HCT116 (cell line): ENCODE data around the gene VAPA. TPM values are rescaled to one million over a fixed set of nuclear protein-coding genes. Genes with fewer than 3 reads are reported as not detected.

Experiments
- ATAC-seq: fragments of 200-7000 bp; cut with Tn5 transposase; 2 replicates; pipeline ENCODE4 v1.9.1; 2020; ENCODE audit warnings: mild to moderate bottlenecking, moderate library complexity
- BruUV-seq: library from RNA; stranded (reverse); fragments of 400-500 nt; replicated peaks from 2 replicates; lab custom pipeline; 2021; lab: Mats Ljungman, UMichigan
- CTCF ChIA-PET: fragments of 300-600 bp; sonication (Branson Sonifier 250); formaldehyde crosslinking; loops from one replicate; lab custom pipeline; 2021; ENCODE audit warnings: antibody characterized with exemption; lab: Charles Lee
- POLR2A ChIA-PET: fragments of 300-600, 350-600 bp; sonication (Branson Sonifier 250); formaldehyde crosslinking; loops from one replicate; lab custom pipeline; 2021; ENCODE audit warnings: antibody characterized with exemption; lab: Charles Lee
- RAD21 ChIA-PET, 2 experiments: fragments of 300-600 bp; sonication (Branson Sonifier 250); formaldehyde crosslinking; loops; one replicate each; lab custom pipeline; 2023; ENCODE audit warnings: low total read pairs in 2 of 2; ENCODE audit not compliant: uncharacterized antibody in 2 of 2, unreplicated experiment in 2 of 2, low non-redundant PET in 1 of 2; lab: Charles Lee
- DNase-seq: peaks from one replicate; pipeline ENCODE4 v3.0.0-alpha.2; 2010; ENCODE audit warnings: low read depth, low spot score
- H2AFZ ChIP-seq: fragments of 200-600 bp; shearing (Covaris generic), sonication (generic); 2 replicates; pipeline ENCODE4 v1.6.1; 2017; ENCODE audit warnings: low read depth, mixed run types, mixed read lengths, antibody characterized with exemption, low read length; ENCODE audit not compliant: poor library complexity, severe bottlenecking
- H3K27ac ChIP-seq: 2 replicates; pipeline ENCODE4 v1.5.1; 2012; ENCODE audit warnings: low read depth, low read length
- H3K27me3 ChIP-seq: fragments of 200-600 bp; sonication (generic); 2 replicates; pipeline ENCODE4 v1.6.1; 2016; ENCODE audit warnings: mixed run types, low read length, mixed read lengths; ENCODE audit not compliant: insufficient read depth
- H3K36me3 ChIP-seq, 2 experiments: fragments of 200-500 bp in 1 of 2; fragments of 200-600 bp in 1 of 2; sonication (Bioruptor generic) in 1 of 2; sonication (generic) in 1 of 2; 2 replicates each; pipeline versions ENCODE4 v1.5.1 to v1.6.1; 2014 to 2016; ENCODE audit warnings: low read length in 2 of 2, inconsistent platforms in 1 of 2, mixed read lengths in 1 of 2, mixed run types in 1 of 2; ENCODE audit not compliant: insufficient read depth in 2 of 2, control insufficient read depth in 1 of 2
- H3K4me1 ChIP-seq, 2 experiments: fragments of 200-600 bp in 1 of 2; sonication (generic) in 1 of 2; 2 replicates each; pipeline versions ENCODE4 v1.5.1 to v1.6.1; 2012 to 2017; ENCODE audit warnings: low read length in 2 of 2, inconsistent platforms in 1 of 2, mild to moderate bottlenecking in 1 of 2, mixed read lengths in 1 of 2, mixed run types in 1 of 2, moderate library complexity in 1 of 2; ENCODE audit not compliant: insufficient read depth in 2 of 2, control insufficient read depth in 1 of 2
- H3K4me2 ChIP-seq: fragments of 200-600 bp; sonication (generic); 2 replicates; pipeline ENCODE4 v1.6.1; 2017; ENCODE audit warnings: mixed run types, low read length, mixed read lengths
- H3K4me3 ChIP-seq, 2 experiments: fragments of 200-600 bp in 1 of 2; sonication (generic) in 1 of 2; replicated peaks in 1 of 2; 2 replicates each; pipeline ENCODE4 v1.5.1; 2011 to 2016; ENCODE audit warnings: low read length in 2 of 2, control low read depth in 1 of 2, low read depth in 1 of 2, mild to moderate bottlenecking in 1 of 2, mixed read lengths in 1 of 2, mixed run types in 1 of 2
- H3K79me2 ChIP-seq: fragments of 200-600 bp; sonication (generic); 2 replicates; pipeline ENCODE4 v1.6.1; 2017; ENCODE audit warnings: mild to moderate bottlenecking, mixed run types, low read length, moderate library complexity, mixed read lengths; ENCODE audit not compliant: insufficient read depth
- H3K9ac ChIP-seq: fragments of 200-600 bp; sonication (generic); 2 replicates; pipeline ENCODE4 v1.6.1; 2016; ENCODE audit warnings: low read length, mixed read lengths
- H3K9me2 ChIP-seq: fragments of 200-600 bp; sonication (generic), shearing (Covaris generic); 2 replicates; pipeline ENCODE4 v1.6.1; 2017; ENCODE audit warnings: mixed run types, mild to moderate bottlenecking, moderate library complexity; ENCODE audit not compliant: insufficient read depth
- H3K9me3 ChIP-seq, 2 experiments: fragments of 200-500 bp in 1 of 2; fragments of 200-600 bp in 1 of 2; sonication (Bioruptor generic) in 1 of 2; sonication (generic) in 1 of 2; 2 replicates each; pipeline ENCODE4 v1.6.1; 2014 to 2017; ENCODE audit warnings: low read length in 2 of 2, mixed read lengths in 2 of 2, inconsistent platforms in 1 of 2, low read depth in 1 of 2, mild to moderate bottlenecking in 1 of 2, mixed run types in 1 of 2, moderate library complexity in 1 of 2; ENCODE audit not compliant: control insufficient read depth in 1 of 2, insufficient read depth in 1 of 2
- H4K20me1 ChIP-seq: fragments of 200-600 bp; sonication (generic), shearing (Covaris generic); 2 replicates; pipeline ENCODE4 v1.6.1; 2017; ENCODE audit warnings: mixed run types, mild to moderate bottlenecking, moderate library complexity; ENCODE audit not compliant: insufficient read depth
- CBX3 ChIP-seq: IDR thresholded peaks from 2 replicates; pipeline ENCODE4 v1.6.1; 2012; ENCODE audit warnings: low read depth
- CEBPB ChIP-seq: IDR thresholded peaks from 2 replicates; pipeline ENCODE4 v1.6.1; 2012; ENCODE audit warnings: low read depth
- ELF1 ChIP-seq: IDR thresholded peaks from 2 replicates; pipeline ENCODE4 v1.6.1; 2012; ENCODE audit warnings: low read depth, borderline replicate concordance
- EZH2 ChIP-seq: fragments of 200-600 bp; sonication (generic); IDR thresholded peaks from 2 replicates; pipeline ENCODE4 v1.6.1; 2017; ENCODE audit warnings: antibody characterized with exemption, mixed run types
- EZH2phosphoT487 ChIP-seq: fragments of 200-600 bp; IDR thresholded peaks from 2 replicates; pipeline ENCODE4 v1.6.1; 2018; ENCODE audit warnings: antibody characterized with exemption, borderline replicate concordance
- FOSL1 ChIP-seq: IDR thresholded peaks from 2 replicates; pipeline ENCODE4 v1.6.1; 2012; ENCODE audit warnings: low read depth
- JUND ChIP-seq: IDR thresholded peaks from 2 replicates; pipeline ENCODE4 v1.6.1; 2012
- POLR2A ChIP-seq: IDR thresholded peaks from 2 replicates; pipeline ENCODE4 v1.7.0; 2011; ENCODE audit warnings: borderline replicate concordance; ENCODE audit not compliant: insufficient read depth, insufficient read length; ENCODE audit errors: extremely low read depth
- POLR2AphosphoS5 ChIP-seq: IDR thresholded peaks from 2 replicates; pipeline ENCODE4 v1.6.1; 2011; ENCODE audit warnings: mild to moderate bottlenecking, low read depth, low read length, moderate library complexity
- RAD21 ChIP-seq: IDR thresholded peaks from 2 replicates; pipeline ENCODE4 v1.6.1; 2012; ENCODE audit warnings: low read depth, mild to moderate bottlenecking
- SP1 ChIP-seq: IDR thresholded peaks from 2 replicates; pipeline ENCODE4 v1.6.1; 2012; ENCODE audit warnings: low read depth
- SRF ChIP-seq: IDR thresholded peaks from 2 replicates; pipeline ENCODE4 v1.6.1; 2012; ENCODE audit warnings: low read depth
- TCF7L2 ChIP-seq: IDR thresholded peaks from 2 replicates; pipeline ENCODE4 v1.7.0; 2011; ENCODE audit warnings: borderline replicate concordance, inconsistent platforms; ENCODE audit not compliant: insufficient read depth, insufficient read length; ENCODE audit errors: extremely low read depth
- YY1 ChIP-seq: IDR thresholded peaks from 2 replicates; pipeline ENCODE4 v1.6.1; 2011; ENCODE audit warnings: low read length, low read depth, moderate library complexity, mild to moderate bottlenecking; ENCODE audit not compliant: insufficient replicate concordance; ENCODE audit errors: extremely low read depth
- ZFX ChIP-seq: fragments of 450-650 bp; IDR thresholded peaks from 2 replicates; pipeline ENCODE4 v1.6.1; 2017
- ZNF274 ChIP-seq: fragments of 200-500 bp; sonication (Bioruptor generic); IDR thresholded peaks from 2 replicates; pipeline ENCODE4 v1.6.1; 2014; ENCODE audit warnings: mild to moderate bottlenecking, low read depth, low read length, inconsistent platforms
- intact Hi-C: fragments of 100-400 bp; cut with micrococcal nuclease; formaldehyde crosslinking; loops from 2 replicates; pipeline ENCODE4 v1.10.0; 2022
- total RNA-seq: library from RNA; stranded (reverse); gene quantifications from one replicate; pipeline ENCODE4 v1.2.1, GENCODE V29; 2021; ENCODE audit not compliant: unreplicated experiment
- TF ChIP-seq, protein P1 (sequence below): IDR thresholded peaks from 2 replicates; pipeline ENCODE4 v1.6.1; 2012; ENCODE audit warnings: low read depth
- TF ChIP-seq, protein P2 (sequence below): IDR thresholded peaks from 2 replicates; pipeline ENCODE4 v1.6.1; 2012
- TF ChIP-seq, protein P3 (sequence below): IDR thresholded peaks from 2 replicates; pipeline ENCODE4 v1.6.1; 2011; ENCODE audit warnings: mild to moderate bottlenecking, low read length, moderate library complexity; ENCODE audit not compliant: insufficient replicate concordance; ENCODE audit errors: extremely low read depth
- TF ChIP-seq, protein P4 (sequence below), 3 experiments: fragments of 200-600 bp in 1 of 3; sonication (generic) in 1 of 3; IDR thresholded peaks in 2 of 3; conservative IDR thresholded peaks in 1 of 3; 2 replicates each; pipeline ENCODE4 v1.5.1; 2012 to 2017; ENCODE audit warnings: low read depth in 2 of 3, low read length in 2 of 3, antibody characterized with exemption in 1 of 3, borderline replicate concordance in 1 of 3, control low read depth in 1 of 3, mild to moderate bottlenecking in 1 of 3, mixed read lengths in 1 of 3, mixed run types in 1 of 3, moderate library complexity in 1 of 3; ENCODE audit not compliant: insufficient read depth in 1 of 3

VAPA gene
- total RNA-seq, 1 experiment from 2014 or later: 295 TPM

DNA sequence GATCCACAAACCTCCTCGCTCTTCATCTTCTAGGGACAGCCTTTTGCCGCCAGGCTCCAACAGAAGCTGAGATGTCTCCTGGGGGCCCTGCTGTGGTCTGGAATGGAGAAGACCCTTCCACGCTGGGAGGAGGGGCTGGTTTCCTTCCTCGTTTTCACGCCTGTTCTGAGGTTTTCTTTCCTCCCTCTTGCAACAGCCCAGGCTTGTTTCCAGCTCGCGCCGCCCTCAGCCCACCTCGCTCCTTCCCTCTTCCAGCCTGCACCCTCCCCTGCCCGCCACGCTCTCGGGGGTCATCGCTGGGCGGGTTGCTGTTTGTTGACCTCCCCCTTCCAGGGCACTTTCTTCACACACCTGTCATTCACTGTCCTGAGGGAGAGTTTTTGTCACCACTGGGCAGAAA, 55.4 kb downstream of the VAPA start:
- ATAC-seq: no peak
- TF ChIP-seq SP1 (no peak), POLR2A (no peak), YY1 (no peak), CEBPB (no peak), SRF (no peak), EZH2 (no peak), TCF7L2 (no peak), POLR2AphosphoS5 (no peak), ZFX (no peak), ELF1 (no peak), CBX3 (no peak), EZH2phosphoT487 (no peak), ZNF274 (no peak), FOSL1 (no peak), RAD21 (no peak), JUND (no peak)
- TF ChIP-seq, protein P1, sequence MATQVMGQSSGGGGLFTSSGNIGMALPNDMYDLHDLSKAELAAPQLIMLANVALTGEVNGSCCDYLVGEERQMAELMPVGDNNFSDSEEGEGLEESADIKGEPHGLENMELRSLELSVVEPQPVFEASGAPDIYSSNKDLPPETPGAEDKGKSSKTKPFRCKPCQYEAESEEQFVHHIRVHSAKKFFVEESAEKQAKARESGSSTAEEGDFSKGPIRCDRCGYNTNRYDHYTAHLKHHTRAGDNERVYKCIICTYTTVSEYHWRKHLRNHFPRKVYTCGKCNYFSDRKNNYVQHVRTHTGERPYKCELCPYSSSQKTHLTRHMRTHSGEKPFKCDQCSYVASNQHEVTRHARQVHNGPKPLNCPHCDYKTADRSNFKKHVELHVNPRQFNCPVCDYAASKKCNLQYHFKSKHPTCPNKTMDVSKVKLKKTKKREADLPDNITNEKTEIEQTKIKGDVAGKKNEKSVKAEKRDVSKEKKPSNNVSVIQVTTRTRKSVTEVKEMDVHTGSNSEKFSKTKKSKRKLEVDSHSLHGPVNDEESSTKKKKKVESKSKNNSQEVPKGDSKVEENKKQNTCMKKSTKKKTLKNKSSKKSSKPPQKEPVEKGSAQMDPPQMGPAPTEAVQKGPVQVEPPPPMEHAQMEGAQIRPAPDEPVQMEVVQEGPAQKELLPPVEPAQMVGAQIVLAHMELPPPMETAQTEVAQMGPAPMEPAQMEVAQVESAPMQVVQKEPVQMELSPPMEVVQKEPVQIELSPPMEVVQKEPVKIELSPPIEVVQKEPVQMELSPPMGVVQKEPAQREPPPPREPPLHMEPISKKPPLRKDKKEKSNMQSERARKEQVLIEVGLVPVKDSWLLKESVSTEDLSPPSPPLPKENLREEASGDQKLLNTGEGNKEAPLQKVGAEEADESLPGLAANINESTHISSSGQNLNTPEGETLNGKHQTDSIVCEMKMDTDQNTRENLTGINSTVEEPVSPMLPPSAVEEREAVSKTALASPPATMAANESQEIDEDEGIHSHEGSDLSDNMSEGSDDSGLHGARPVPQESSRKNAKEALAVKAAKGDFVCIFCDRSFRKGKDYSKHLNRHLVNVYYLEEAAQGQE: no peak
- TF ChIP-seq, protein P2, sequence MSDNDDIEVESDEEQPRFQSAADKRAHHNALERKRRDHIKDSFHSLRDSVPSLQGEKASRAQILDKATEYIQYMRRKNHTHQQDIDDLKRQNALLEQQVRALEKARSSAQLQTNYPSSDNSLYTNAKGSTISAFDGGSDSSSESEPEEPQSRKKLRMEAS: no peak
- TF ChIP-seq, protein P3, sequence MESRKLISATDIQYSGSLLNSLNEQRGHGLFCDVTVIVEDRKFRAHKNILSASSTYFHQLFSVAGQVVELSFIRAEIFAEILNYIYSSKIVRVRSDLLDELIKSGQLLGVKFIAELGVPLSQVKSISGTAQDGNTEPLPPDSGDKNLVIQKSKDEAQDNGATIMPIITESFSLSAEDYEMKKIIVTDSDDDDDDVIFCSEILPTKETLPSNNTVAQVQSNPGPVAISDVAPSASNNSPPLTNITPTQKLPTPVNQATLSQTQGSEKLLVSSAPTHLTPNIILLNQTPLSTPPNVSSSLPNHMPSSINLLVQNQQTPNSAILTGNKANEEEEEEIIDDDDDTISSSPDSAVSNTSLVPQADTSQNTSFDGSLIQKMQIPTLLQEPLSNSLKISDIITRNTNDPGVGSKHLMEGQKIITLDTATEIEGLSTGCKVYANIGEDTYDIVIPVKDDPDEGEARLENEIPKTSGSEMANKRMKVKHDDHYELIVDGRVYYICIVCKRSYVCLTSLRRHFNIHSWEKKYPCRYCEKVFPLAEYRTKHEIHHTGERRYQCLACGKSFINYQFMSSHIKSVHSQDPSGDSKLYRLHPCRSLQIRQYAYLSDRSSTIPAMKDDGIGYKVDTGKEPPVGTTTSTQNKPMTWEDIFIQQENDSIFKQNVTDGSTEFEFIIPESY: no peak
- TF ChIP-seq, protein P4, sequence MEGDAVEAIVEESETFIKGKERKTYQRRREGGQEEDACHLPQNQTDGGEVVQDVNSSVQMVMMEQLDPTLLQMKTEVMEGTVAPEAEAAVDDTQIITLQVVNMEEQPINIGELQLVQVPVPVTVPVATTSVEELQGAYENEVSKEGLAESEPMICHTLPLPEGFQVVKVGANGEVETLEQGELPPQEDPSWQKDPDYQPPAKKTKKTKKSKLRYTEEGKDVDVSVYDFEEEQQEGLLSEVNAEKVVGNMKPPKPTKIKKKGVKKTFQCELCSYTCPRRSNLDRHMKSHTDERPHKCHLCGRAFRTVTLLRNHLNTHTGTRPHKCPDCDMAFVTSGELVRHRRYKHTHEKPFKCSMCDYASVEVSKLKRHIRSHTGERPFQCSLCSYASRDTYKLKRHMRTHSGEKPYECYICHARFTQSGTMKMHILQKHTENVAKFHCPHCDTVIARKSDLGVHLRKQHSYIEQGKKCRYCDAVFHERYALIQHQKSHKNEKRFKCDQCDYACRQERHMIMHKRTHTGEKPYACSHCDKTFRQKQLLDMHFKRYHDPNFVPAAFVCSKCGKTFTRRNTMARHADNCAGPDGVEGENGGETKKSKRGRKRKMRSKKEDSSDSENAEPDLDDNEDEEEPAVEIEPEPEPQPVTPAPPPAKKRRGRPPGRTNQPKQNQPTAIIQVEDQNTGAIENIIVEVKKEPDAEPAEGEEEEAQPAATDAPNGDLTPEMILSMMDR (IDR thresholded peaks at IDR 0.05 in 2 of 3, conservative IDR thresholded peaks at IDR 0.05 in 1 of 3; ENCODE audit: borderline replicate concordance in 1 of 3, insufficient read depth in 1 of 3, low read depth in 2 of 3, low read length in 2 of 3): no peak
- Histone ChIP-seq H3K4me3 (no peak overlapping the region), H3K9ac (no peak overlapping the region), H3K27me3 (no peaks in the 10 kb centered on the region), H3K9me2 (no peaks in the 10 kb centered on the region), H3K4me1 (no peaks in the 10 kb centered on the region; a peak in 1 of 4 replicates), H3K36me3 (no peaks in the 10 kb centered on the region), H3K9me3 (no peaks in the 10 kb centered on the region), H3K27ac (no peak overlapping the region), H4K20me1 (no peaks in the 10 kb centered on the region), H3K4me2 (no peak overlapping the region), H3K79me2 (no peaks in the 10 kb centered on the region), H2AFZ (no peak overlapping the region)
- intact Hi-C loops: no loop called here
- CTCF ChIA-PET: no interaction called here
- RAD21 ChIA-PET: no interaction called here
- DNase-seq: no peak
- POLR2A ChIA-PET: no interaction called here
- no TSS peak for BruUV-seq
